Measurements from ENCODE around the gene ADNP. TPM values are rescaled to one million over a fixed set of nuclear protein-coding genes. Genes with fewer than 3 reads are reported as not detected.

Gene ADNP
- total RNA-seq, 1 donor from 2014 or later, result 60.2 TPM

GRCh38 chr20:50866036-50866685 lies 65.1 kb downstream of the ADNP start:
- Mint-ChIP-seq H3K4me1 (ENCODE audit: low read depth) (peaks cover 14% of the 10 kb centered on the region), H3K9me3 (ENCODE audit: low read depth) (no peaks in the 10 kb centered on the region), H3K27me3 (ENCODE audit: low read depth) (no peaks in the 10 kb centered on the region), H3K4me3 (ENCODE audit: unreplicated experiment) (no peak overlapping the region), H3K27ac (ENCODE audit: unreplicated experiment) (no peak overlapping the region), H3K36me3 (ENCODE audit: low read depth) (no peaks in the 10 kb centered on the region)
- no peak for DNase-seq (ENCODE audit: low spot score)
- TF ChIP-seq CTCF (IDR thresholded peaks at IDR 0.05), result no peak

GRCh38 chr20:50865591-50865990 lies 65.6 kb downstream of the ADNP start:
- Mint-ChIP-seq H3K9me3 (ENCODE audit: low read depth) (no peaks in the 10 kb centered on the region), H3K27me3 (ENCODE audit: low read depth) (no peaks in the 10 kb centered on the region), H3K27ac (ENCODE audit: unreplicated experiment) (no peak overlapping the region), H3K4me3 (ENCODE audit: unreplicated experiment) (no peak overlapping the region), H3K36me3 (ENCODE audit: low read depth) (no peaks in the 10 kb centered on the region), H3K4me1 (ENCODE audit: low read depth) (peaks cover 8% of the 10 kb centered on the region)
- no peak for DNase-seq (ENCODE audit: low spot score)
- no peak for TF ChIP-seq CTCF (IDR thresholded peaks at IDR 0.05)

GRCh38 chr20:50865114-50865513 lies 66.1 kb downstream of the ADNP start:
- Mint-ChIP-seq H3K4me3 (ENCODE audit: unreplicated experiment) (no peak overlapping the region), H3K36me3 (ENCODE audit: low read depth) (no peaks in the 10 kb centered on the region), H3K27ac (ENCODE audit: unreplicated experiment) (no peak overlapping the region), H3K4me1 (ENCODE audit: low read depth) (peaks cover 4% of the 10 kb centered on the region), H3K27me3 (ENCODE audit: low read depth) (no peaks in the 10 kb centered on the region), H3K9me3 (ENCODE audit: low read depth) (no peaks in the 10 kb centered on the region)
- DNase-seq (ENCODE audit: low spot score), result no peak
- no peak for TF ChIP-seq CTCF (IDR thresholded peaks at IDR 0.05)

GRCh38 chr20:50862546-50862945 lies 68.7 kb downstream of the ADNP start:
- Mint-ChIP-seq H3K27me3 (ENCODE audit: low read depth) (no peaks in the 10 kb centered on the region), H3K4me3 (ENCODE audit: unreplicated experiment) (no peak overlapping the region), H3K36me3 (ENCODE audit: low read depth) (no peaks in the 10 kb centered on the region), H3K4me1 (ENCODE audit: low read depth) (no peaks in the 10 kb centered on the region), H3K27ac (ENCODE audit: unreplicated experiment) (no peak overlapping the region), H3K9me3 (ENCODE audit: low read depth) (no peaks in the 10 kb centered on the region)
- no peak for DNase-seq (ENCODE audit: low spot score)
- no peak for TF ChIP-seq CTCF (IDR thresholded peaks at IDR 0.05)

GRCh38 chr20:50861012-50861411 lies 70.2 kb downstream of the ADNP start:
- Mint-ChIP-seq H3K36me3 (ENCODE audit: low read depth) (no peaks in the 10 kb centered on the region), H3K27me3 (ENCODE audit: low read depth) (no peaks in the 10 kb centered on the region), H3K27ac (ENCODE audit: unreplicated experiment) (no peak overlapping the region), H3K9me3 (ENCODE audit: low read depth) (no peaks in the 10 kb centered on the region), H3K4me3 (ENCODE audit: unreplicated experiment) (no peak overlapping the region), H3K4me1 (ENCODE audit: low read depth) (no peaks in the 10 kb centered on the region)
- no peak for DNase-seq (ENCODE audit: low spot score)
- no peak for TF ChIP-seq CTCF (IDR thresholded peaks at IDR 0.05)

Measured in chondrocyte (in vitro differentiated cells).